HEK293 (cell line): ENCODE results near the gene MAPK8IP3.
A peak's percentile ranks its signal among the peaks of the same experiment; 100 is the strongest.
"Not testable (repeated sequence)": the region's sequence is repeated elsewhere in the genome, so short reads cannot be mapped to it uniquely, and the experiment has no call there.

ENCODE experiments used
- CTCF ChIA-PET: fragments of 350-600 bp; formaldehyde crosslinking; extraction: SDS; loops from one replicate; lab custom pipeline; 2021; ENCODE audit warnings: antibody characterized with exemption; lab: Yijun Ruan, JAX
- POLR2A ChIA-PET: fragments of 300-600 bp; formaldehyde crosslinking; extraction: SDS; loops from one replicate; lab custom pipeline; 2020; ENCODE audit warnings: antibody characterized with exemption, inconsistent platforms; lab: Yijun Ruan, JAX
- H3K27ac ChIP-seq: fragments of 200-500 bp; sonication (Bioruptor generic); 2 replicates; pipeline ENCODE4 v1.5.1; 2014; ENCODE audit warnings: low read depth, low read length, control low read depth, inconsistent platforms; ENCODE audit errors: extremely low read depth
- H3K36me3 ChIP-seq, 2 experiments: fragments of 200-500 bp in 1 of 2; sonication (Bioruptor generic) in 1 of 2; 1 replicate in 1 of 2; 2 replicates in 1 of 2; pipeline ENCODE4 v1.5.1; 2014 to 2017; ENCODE audit warnings: inconsistent platforms in 2 of 2, low read length in 2 of 2; ENCODE audit not compliant: control insufficient read depth in 2 of 2, insufficient read depth in 1 of 2
- H3K4me1 ChIP-seq: fragments of 200-500 bp; sonication (Bioruptor generic); 2 replicates; pipeline ENCODE4 v1.5.1; 2014; ENCODE audit warnings: mild to moderate bottlenecking, low read length, inconsistent platforms; ENCODE audit not compliant: control insufficient read depth, insufficient read depth
- H3K4me3 ChIP-seq: 2 replicates; pipeline ENCODE4 v1.5.1; 2011; ENCODE audit warnings: low read depth, mild to moderate bottlenecking, control low read depth, low read length, moderate library complexity
- H3K9me3 ChIP-seq: fragments of 200-500 bp; sonication (Bioruptor generic); 2 replicates; pipeline ENCODE4 v1.5.1; 2014; ENCODE audit warnings: low read depth, low read length, inconsistent platforms; ENCODE audit not compliant: control insufficient read depth, insufficient read depth
- BCL11A ChIP-seq: fragments of 450-650 bp; formaldehyde crosslinking; IDR thresholded peaks from 2 replicates; pipeline ENCODE4 v1.5.1; 2016; ENCODE audit warnings: low read depth, missing biosample characterization, missing genetic modification characterization
- BCL11B ChIP-seq: fragments of 450-650 bp; formaldehyde crosslinking; IDR thresholded peaks from 2 replicates; pipeline ENCODE4 v1.5.1; 2016; ENCODE audit warnings: low read depth, missing biosample characterization, missing genetic modification characterization
- GLIS1 ChIP-seq: fragments of 450-650 bp; formaldehyde crosslinking; IDR thresholded peaks from 2 replicates; pipeline ENCODE4 v1.5.1; 2016; ENCODE audit warnings: missing biosample characterization, missing genetic modification characterization
- HOXD13 ChIP-seq: sonication (generic); formaldehyde crosslinking; IDR thresholded peaks from 2 replicates; pipeline ENCODE4 v1.8.0; 2022; ENCODE audit warnings: missing genetic modification reagents, borderline replicate concordance
- IKZF3 ChIP-seq: fragments of 450-650 bp; IDR thresholded peaks from 2 replicates; pipeline ENCODE4 v1.5.0; 2018; ENCODE audit warnings: missing biosample characterization, mild to moderate bottlenecking, missing genetic modification characterization, moderate library complexity
- PATZ1 ChIP-seq: fragments of 450-650 bp; formaldehyde crosslinking; IDR thresholded peaks from 2 replicates; pipeline ENCODE4 v1.5.1; 2016; ENCODE audit warnings: missing biosample characterization, missing genetic modification characterization
- SCRT1 ChIP-seq: fragments of 450-650 bp; formaldehyde crosslinking; IDR thresholded peaks from 2 replicates; pipeline ENCODE4 v1.5.1; 2016; ENCODE audit warnings: missing biosample characterization, missing genetic modification characterization, borderline replicate concordance
- ZBTB10 ChIP-seq: fragments of 450-650 bp; formaldehyde crosslinking; IDR thresholded peaks from 2 replicates; pipeline ENCODE4 v1.5.1; 2016; ENCODE audit warnings: missing biosample characterization, missing genetic modification characterization
- ZBTB8A ChIP-seq: fragments of 450-650 bp; formaldehyde crosslinking; IDR thresholded peaks from 2 replicates; pipeline ENCODE4 v1.5.1; 2016; ENCODE audit warnings: missing biosample characterization, missing genetic modification characterization
- ZNF138 ChIP-seq: fragments of 450-650 bp; formaldehyde crosslinking; IDR thresholded peaks from 2 replicates; pipeline ENCODE4 v1.5.1; 2016; ENCODE audit warnings: missing biosample characterization, missing genetic modification characterization, borderline replicate concordance
- ZNF140 ChIP-seq: fragments of 450-650 bp; formaldehyde crosslinking; IDR thresholded peaks from 2 replicates; pipeline ENCODE4 v1.5.1; 2016; ENCODE audit warnings: missing biosample characterization, missing genetic modification characterization
- ZNF248 ChIP-seq: fragments of 450-650 bp; formaldehyde crosslinking; IDR thresholded peaks from 2 replicates; pipeline ENCODE4 v1.5.1; 2017; ENCODE audit warnings: missing biosample characterization, missing genetic modification characterization
- ZNF280D ChIP-seq: fragments of 450-650 bp; formaldehyde crosslinking; IDR thresholded peaks from 2 replicates; pipeline ENCODE4 v1.5.1; 2016; ENCODE audit warnings: missing biosample characterization, missing genetic modification characterization
- ZNF292 ChIP-seq: fragments of 450-650 bp; formaldehyde crosslinking; IDR thresholded peaks from 2 replicates; pipeline ENCODE4 v1.5.1; 2016; ENCODE audit warnings: low read depth, missing biosample characterization, missing genetic modification characterization, borderline replicate concordance
- ZNF324 ChIP-seq: fragments of 450-650 bp; formaldehyde crosslinking; IDR thresholded peaks from 2 replicates; pipeline ENCODE4 v1.5.1; 2016; ENCODE audit warnings: missing biosample characterization, missing genetic modification characterization
- ZNF335 ChIP-seq: fragments of 450-650 bp; formaldehyde crosslinking; conservative IDR thresholded peaks from 2 replicates; pipeline ENCODE4 v1.5.1; 2016; ENCODE audit warnings: missing biosample characterization, missing genetic modification characterization
- ZNF510 ChIP-seq: fragments of 450-650 bp; formaldehyde crosslinking; IDR thresholded peaks from 2 replicates; pipeline ENCODE4 v1.5.1; 2018; ENCODE audit warnings: mild to moderate bottlenecking, missing genetic modification characterization, missing biosample characterization; ENCODE audit not compliant: insufficient replicate concordance
- ZNF600 ChIP-seq: fragments of 450-650 bp; formaldehyde crosslinking; IDR thresholded peaks from 2 replicates; pipeline ENCODE4 v1.5.1; 2016; ENCODE audit warnings: missing biosample characterization, missing genetic modification characterization
- ZNF76 ChIP-seq: fragments of 450-650 bp; formaldehyde crosslinking; IDR thresholded peaks from 2 replicates; pipeline ENCODE4; 2016; ENCODE audit warnings: low read depth, missing biosample characterization, missing genetic modification characterization, borderline replicate concordance
- ZNF777 ChIP-seq: fragments of 450-650 bp; formaldehyde crosslinking; IDR thresholded peaks from 2 replicates; pipeline ENCODE4 v1.5.1; 2017; ENCODE audit warnings: missing biosample characterization, missing genetic modification characterization, borderline replicate concordance
- ZSCAN30 ChIP-seq: fragments of 450-650 bp; IDR thresholded peaks from 2 replicates; pipeline ENCODE4 v1.5.1; 2018; ENCODE audit warnings: missing biosample characterization, mild to moderate bottlenecking, missing genetic modification characterization, moderate library complexity
- ZXDB ChIP-seq: fragments of 450-650 bp; formaldehyde crosslinking; IDR thresholded peaks from 2 replicates; pipeline ENCODE4 v1.5.1; 2016; ENCODE audit warnings: missing biosample characterization, missing genetic modification characterization

Gene MAPK8IP3

GRCh38 chr16:1715220-1715619 lies 9.2 kb downstream of the MAPK8IP3 start:
- ChIA-PET POLR2A (no interaction called here), CTCF (interaction anchor here (0.8 kb wide), 1 partner anchor 10 kb away, joined by 3 read pairs; no protein-coding TSS in a partner anchor)
- Histone ChIP-seq H3K9me3 (no peaks in the 10 kb centered on the region), H3K4me3 (no peak overlapping the region), H3K27ac (no peak overlapping the region), H3K36me3 (peaks cover 0 to 8% of the 10 kb centered on the region in 2 experiments; a peak in 2 of 3 replicates), H3K4me1 (peaks cover 11% of the 10 kb centered on the region)
- TF ChIP-seq BCL11A (tag by site-specific recombination): no peak
- TF ChIP-seq ZXDB (tag by site-specific recombination): no peak
- no peak for TF ChIP-seq ZNF140 (tag by site-specific recombination)
- TF ChIP-seq SCRT1 (tag by site-specific recombination): no peak
- no peak for TF ChIP-seq ZNF324 (tag by site-specific recombination)
- no peak for TF ChIP-seq ZBTB10 (tag by site-specific recombination)
- no peak for TF ChIP-seq ZNF248 (tag by site-specific recombination)
- no peak for TF ChIP-seq HOXD13 (CRISPR knock-in tag)
- TF ChIP-seq ZNF138: no peak
- no peak for TF ChIP-seq ZNF510 (tag by site-specific recombination)
- TF ChIP-seq ZNF292: no peak
- TF ChIP-seq IKZF3 (tag by site-specific recombination): no peak
- TF ChIP-seq BCL11B (tag by site-specific recombination): no peak
- no peak for TF ChIP-seq ZNF76 (tag by site-specific recombination)
- TF ChIP-seq ZSCAN30 (tag by site-specific recombination): no peak
- TF ChIP-seq ZNF280D: no peak
- no peak for TF ChIP-seq ZNF777 (tag by site-specific recombination)
- TF ChIP-seq ZBTB8A (tag by site-specific recombination): no peak
- TF ChIP-seq ZNF335 (tag by site-specific recombination): no peak

- H3K36me3 ChIP-seq, H3K9me3 ChIP-seq, H3K27ac ChIP-seq, H3K4me3 ChIP-seq, POLR2A ChIA-PET: not testable (repeated sequence)
- H3K4me1 ChIP-seq: peaks cover 11% of the 10 kb centered on the region
- CTCF ChIA-PET: interaction anchor here (1.9 kb wide), 1 partner anchor 13 kb away, joined by 9 read pairs; the partner anchor contains the start of gene MAPK8IP3
- TF ChIP-seq GLIS1 (tag by site-specific recombination) (0 out of 2 replicates have a peak, but pooled peaks have one; percentile 9), PATZ1 (tag by site-specific recombination) (0 out of 2 replicates have a peak, but pooled peaks have one; percentile 26), ZNF600 (tag by site-specific recombination) (peak; percentile 55; the same call in 1 of the 2 replicates)
- TF ChIP-seq, all 188 proteins: peak for 3; not testable (repeated sequence) for 185
Observed at GRCh38 chr16:1718236-1718635, 12.2 kb downstream of the MAPK8IP3 start.
